ENCODE results near the gene RHOT2.

DNA sequence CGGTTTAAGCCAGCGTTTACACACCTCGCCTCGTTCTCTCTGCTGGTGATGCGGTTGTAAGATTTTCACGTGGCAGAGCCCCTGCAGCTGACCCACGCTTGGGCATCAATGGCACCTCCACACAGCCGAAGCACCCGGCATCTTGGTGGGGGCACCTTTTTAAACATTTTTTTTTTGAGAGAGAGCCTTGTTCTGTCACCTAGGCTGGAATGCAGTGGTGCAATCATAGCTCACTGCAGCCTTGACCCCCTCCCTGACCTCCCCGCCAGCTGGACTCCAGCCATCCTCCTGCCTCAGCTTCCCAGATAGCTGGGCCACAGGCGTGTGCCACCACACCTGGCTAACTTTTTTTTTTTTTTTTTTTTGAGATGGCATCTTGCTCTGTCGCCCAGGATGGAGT is 13.9 kb upstream of the RHOT2 start:
- TF ChIP-seq CTCF (conservative IDR thresholded peaks at IDR 0.05), result no peak
- TF ChIP-seq ZFX (IDR thresholded peaks at IDR 0.05), result no peak
